ENCODE results near the gene PCBP3.

Gene PCBP3

GRCh38 chr21:45859041-45859761 is 215.7 kb downstream of the PCBP3 start:
- DNase-seq: no peak

GRCh38 chr21:45859762-45860357 is 216.3 kb downstream of the PCBP3 start:
- no peak for DNase-seq

- DNase-seq: no peak
Observed at GRCh38 chr21:45860493-45861155, 217.1 kb downstream of the PCBP3 start.

GRCh38 chr21:45861156-45861870 is 217.8 kb downstream of the PCBP3 start:
- no peak for DNase-seq

- no peak for DNase-seq
Observed at GRCh38 chr21:45862543-45863207, 219.2 kb downstream of the PCBP3 start.

- DNase-seq: no peak
Observed at GRCh38 chr21:45863267-45863666, 219.7 kb downstream of the PCBP3 start.

GRCh38 chr21:45863751-45864150 is 220.2 kb downstream of the PCBP3 start:
- DNase-seq: no peak

GRCh38 chr21:45864436-45864835 is 220.9 kb downstream of the PCBP3 start:
- DNase-seq: no peak

GRCh38 chr21:45865106-45865835 is 221.7 kb downstream of the PCBP3 start:
- DNase-seq: no peak

GRCh38 chr21:45866551-45866950 is 223.0 kb downstream of the PCBP3 start:
- no peak for DNase-seq

GRCh38 chr21:45867041-45867666 is 223.6 kb downstream of the PCBP3 start:
- no peak for DNase-seq

- no peak for DNase-seq
Observed at GRCh38 chr21:45867671-45868081, 224.2 kb downstream of the PCBP3 start.

GRCh38 chr21:45868086-45868485 is 224.6 kb downstream of the PCBP3 start:
- no peak for DNase-seq

- DNase-seq: no peak
Observed at GRCh38 chr21:45868488-45868887, 225.0 kb downstream of the PCBP3 start.

GRCh38 chr21:45869121-45870007 is 225.8 kb downstream of the PCBP3 start:
- no peak for DNase-seq

GRCh38 chr21:45870421-45870820 is 226.9 kb downstream of the PCBP3 start:
- peak in 1 of 56 donors; percentile 26 for DNase-seq

GRCh38 chr21:45870851-45871615 is 227.5 kb downstream of the PCBP3 start:
- no peak for DNase-seq

GRCh38 chr21:45871616-45872236 is 228.2 kb downstream of the PCBP3 start:
- DNase-seq: no peak
